ENCODE data around the gene DYRK1B.

Gene DYRK1B

GRCh38 chr19:39788244-39788643 is 45.7 kb downstream of the DYRK1B start:
- no peak overlapping the region for H3K4me3 ChIP-seq
- H3K27me3 ChIP-seq: peaks cover 0 to 6% of the 10 kb centered on the region in 2 donors
- H3K9me3 ChIP-seq: peaks cover 0 to 10% (median 4%) of the 10 kb centered on the region in 3 donors
- no peak for DNase-seq
- H3K27ac ChIP-seq: no peak overlapping the region
- TF ChIP-seq, protein P1, sequence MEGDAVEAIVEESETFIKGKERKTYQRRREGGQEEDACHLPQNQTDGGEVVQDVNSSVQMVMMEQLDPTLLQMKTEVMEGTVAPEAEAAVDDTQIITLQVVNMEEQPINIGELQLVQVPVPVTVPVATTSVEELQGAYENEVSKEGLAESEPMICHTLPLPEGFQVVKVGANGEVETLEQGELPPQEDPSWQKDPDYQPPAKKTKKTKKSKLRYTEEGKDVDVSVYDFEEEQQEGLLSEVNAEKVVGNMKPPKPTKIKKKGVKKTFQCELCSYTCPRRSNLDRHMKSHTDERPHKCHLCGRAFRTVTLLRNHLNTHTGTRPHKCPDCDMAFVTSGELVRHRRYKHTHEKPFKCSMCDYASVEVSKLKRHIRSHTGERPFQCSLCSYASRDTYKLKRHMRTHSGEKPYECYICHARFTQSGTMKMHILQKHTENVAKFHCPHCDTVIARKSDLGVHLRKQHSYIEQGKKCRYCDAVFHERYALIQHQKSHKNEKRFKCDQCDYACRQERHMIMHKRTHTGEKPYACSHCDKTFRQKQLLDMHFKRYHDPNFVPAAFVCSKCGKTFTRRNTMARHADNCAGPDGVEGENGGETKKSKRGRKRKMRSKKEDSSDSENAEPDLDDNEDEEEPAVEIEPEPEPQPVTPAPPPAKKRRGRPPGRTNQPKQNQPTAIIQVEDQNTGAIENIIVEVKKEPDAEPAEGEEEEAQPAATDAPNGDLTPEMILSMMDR (IDR thresholded peaks at IDR 0.05): no peak
- H3K4me1 ChIP-seq: no peaks in the 10 kb centered on the region
- intact Hi-C loops (cut with DNase I; ENCODE audit: low total_unique reads): no loop called here
- H3K36me3 ChIP-seq: no peaks in the 10 kb centered on the region

GRCh38 chr19:39780894-39781293 is 53.1 kb downstream of the DYRK1B start:
- H3K9me3 ChIP-seq: no peaks in the 10 kb centered on the region
- intact Hi-C loops (cut with DNase I; ENCODE audit: low total_unique reads): no loop called here
- H3K27ac ChIP-seq: no peak overlapping the region
- TF ChIP-seq, protein P1 (IDR thresholded peaks at IDR 0.05): no peak
- H3K27me3 ChIP-seq: peaks cover 0 to 6% of the 10 kb centered on the region in 2 donors
- no peaks in the 10 kb centered on the region for H3K4me1 ChIP-seq
- DNase-seq: no peak
- H3K4me3 ChIP-seq: no peak overlapping the region
- H3K36me3 ChIP-seq: no peaks in the 10 kb centered on the region

GRCh38 chr19:39778763-39779162 is 55.2 kb downstream of the DYRK1B start, which contains the start of gene LEUTX:
Gene LEUTX (plus strand): TSS chr19:39778854. CDS start chr19:39778921, 67 bp downstream.
- Histone ChIP-seq H3K9me3 (no peaks in the 10 kb centered on the region), H3K27me3 (no peaks in the 10 kb centered on the region), H3K36me3 (no peaks in the 10 kb centered on the region), H3K4me1 (no peaks in the 10 kb centered on the region), H3K4me3 (no peak within 1 kb of the TSS), H3K27ac (no peak within 1 kb of the TSS)
- TF ChIP-seq, protein P1 (IDR thresholded peaks at IDR 0.05): no peak
- intact Hi-C loops (cut with DNase I; ENCODE audit: low total_unique reads): no loop called here
- no peak for DNase-seq
